Endothelial cell of umbilical vein (primary cell): ENCODE data around the gene C22orf23. TPM values are rescaled to one million over a fixed set of nuclear protein-coding genes. Genes with fewer than 3 reads are reported as not detected.

Source experiments
- BruUV-seq: library from RNA; stranded (reverse); fragments of 400-500 nt; replicated peaks from 2 replicates; lab custom pipeline; 2021; lab: Mats Ljungman, UMichigan
- CTCF ChIA-PET: fragments of 300-600, 350-600 bp; sonication (Branson Sonifier 250); formaldehyde crosslinking; loops from one replicate; lab custom pipeline; 2021; ENCODE audit warnings: antibody characterized with exemption, inconsistent platforms; lab: Charles Lee
- POLR2A ChIA-PET: fragments of 300-600, 350-600 bp; sonication (Branson Sonifier 250); formaldehyde crosslinking; loops from one replicate; lab custom pipeline; 2021; ENCODE audit warnings: antibody characterized with exemption, inconsistent platforms; lab: Charles Lee
- DNase-seq: peaks from one replicate; pipeline ENCODE4 v3.0.0-alpha.2; 2011; ENCODE audit warnings: low read depth, low spot score
- FAIRE-seq: peaks from 2 replicates; lab custom pipeline; 2011; peaks lifted over from hg19 to GRCh38; lab: Jason Lieb, UNC
- H2AFZ ChIP-seq: 2 replicates; pipeline ENCODE4 v1.6.0; 2012; ENCODE audit warnings: low read depth, low read length, control low read depth, inconsistent platforms
- H3K27ac ChIP-seq: 2 replicates; pipeline ENCODE4 v1.5.1; 2011; ENCODE audit warnings: low read depth, mild to moderate bottlenecking, control low read depth, low read length, moderate library complexity; ENCODE audit not compliant: insufficient read depth
- H3K27me3 ChIP-seq, 2 experiments: 2 replicates each; pipeline versions ENCODE4 v1.6.0 to v1.6.1; 2011; ENCODE audit warnings: low read length in 2 of 2, mixed read lengths in 1 of 2; ENCODE audit not compliant: control insufficient read depth in 2 of 2, insufficient read depth in 2 of 2
- H3K36me3 ChIP-seq, 2 experiments: 2 replicates in 1 of 2; 3 replicates in 1 of 2; pipeline ENCODE4 v1.5.1; 2011; ENCODE audit warnings: low read length in 2 of 2, mild to moderate bottlenecking in 1 of 2, moderate library complexity in 1 of 2; ENCODE audit not compliant: control insufficient read depth in 2 of 2, insufficient read depth in 2 of 2; ENCODE audit errors: extremely low read depth in 1 of 2
- H3K4me1 ChIP-seq: 3 replicates; pipeline ENCODE4 v1.5.1; 2011; ENCODE audit warnings: mild to moderate bottlenecking, low read length; ENCODE audit not compliant: control insufficient read depth, insufficient read depth; ENCODE audit errors: extremely low read depth
- H3K4me2 ChIP-seq: 2 replicates; pipeline ENCODE4 v1.6.1; 2011; ENCODE audit warnings: low read length, control low read depth, mixed read lengths; ENCODE audit not compliant: insufficient read depth
- H3K4me3 ChIP-seq, 3 experiments: fragments of 200-600 bp in 1 of 3; sonication (generic), shearing (Covaris generic) in 1 of 3; replicated peaks in 1 of 3; 2 replicates each; pipeline ENCODE4 v1.5.1; 2011 to 2016; ENCODE audit warnings: control low read depth in 3 of 3, low read length in 3 of 3, mild to moderate bottlenecking in 2 of 3, inconsistent platforms in 1 of 3, low read depth in 1 of 3, moderate library complexity in 1 of 3; ENCODE audit not compliant: insufficient read depth in 1 of 3
- H3K79me2 ChIP-seq: 2 replicates; pipeline ENCODE4 v1.6.0; 2012; ENCODE audit warnings: low read length, inconsistent platforms; ENCODE audit not compliant: control insufficient read depth, insufficient read depth
- H3K9ac ChIP-seq: replicated peaks from 2 replicates; pipeline ENCODE3; 2011; ENCODE audit warnings: low read length, control low read depth; ENCODE audit not compliant: insufficient read depth; ENCODE audit errors: extremely low read depth
- H3K9me1 ChIP-seq: replicated peaks from 3 replicates; pipeline ENCODE4 v1.6.0; 2011; ENCODE audit warnings: mild to moderate bottlenecking, low read length; ENCODE audit not compliant: control insufficient read depth, insufficient read depth; ENCODE audit errors: extremely low read depth
- H3K9me3 ChIP-seq: replicated peaks from 2 replicates; pipeline ENCODE4 v1.5.1; 2012; ENCODE audit warnings: low read length, inconsistent platforms; ENCODE audit not compliant: control insufficient read depth, insufficient read depth
- H4K20me1 ChIP-seq: replicated peaks from 2 replicates; pipeline ENCODE3; 2011; ENCODE audit warnings: mild to moderate bottlenecking, low read length; ENCODE audit not compliant: control insufficient read depth, insufficient read depth; ENCODE audit errors: extremely low read depth
- CTCF ChIP-seq, 2 donors: IDR thresholded peaks; 1 replicate in 1 of 2; 2 replicates in 1 of 2; pipeline ENCODE4 v1.5.1; 2011; ENCODE audit warnings: low read length in 2 of 2, mild to moderate bottlenecking in 2 of 2, moderate library complexity in 2 of 2, control low read depth in 1 of 2, inconsistent platforms in 1 of 2, low read depth in 1 of 2; ENCODE audit not compliant: insufficient read depth in 1 of 2; ENCODE audit errors: extremely low read depth in 1 of 2
- EZH2 ChIP-seq: IDR thresholded peaks from 2 replicates; pipeline ENCODE4 v1.6.1; 2012; ENCODE audit warnings: borderline replicate concordance, low read depth, mild to moderate bottlenecking, moderate library complexity, low read length, inconsistent platforms; ENCODE audit not compliant: severe bottlenecking
- FOS ChIP-seq: IDR thresholded peaks from 2 replicates; pipeline ENCODE4 v1.6.1; 2011; ENCODE audit warnings: mild to moderate bottlenecking, low read length, moderate library complexity, borderline replicate concordance; ENCODE audit not compliant: insufficient read depth
- GATA2 ChIP-seq: IDR thresholded peaks from 2 replicates; pipeline ENCODE4 v1.7.0; 2011; ENCODE audit warnings: low read depth, mild to moderate bottlenecking, moderate library complexity, mixed read lengths, low read length; ENCODE audit not compliant: insufficient read length, insufficient read depth
- JUN ChIP-seq: IDR thresholded peaks from 2 replicates; pipeline ENCODE4 v1.6.1; 2011; ENCODE audit warnings: borderline replicate concordance, low read depth; ENCODE audit not compliant: insufficient read length, insufficient read depth
- MAX ChIP-seq: IDR thresholded peaks from 2 replicates; pipeline ENCODE4 v1.6.1; 2011; ENCODE audit not compliant: insufficient read depth, insufficient read length
- MYC ChIP-seq: IDR thresholded peaks from one replicate; pipeline ENCODE4 v1.6.1; 2011; ENCODE audit warnings: mild to moderate bottlenecking, low read depth, low read length
- POLR2A ChIP-seq: IDR thresholded peaks from 2 replicates; pipeline ENCODE4 v1.6.1; 2012; ENCODE audit warnings: low read depth, mild to moderate bottlenecking, control low read depth, low read length
- POLR2AphosphoS5 ChIP-seq: IDR thresholded peaks from 2 replicates; pipeline ENCODE4 v1.6.1; 2012; ENCODE audit warnings: low read depth, mild to moderate bottlenecking, control low read depth, low read length, moderate library complexity; ENCODE audit not compliant: insufficient read depth
- dilution Hi-C: fragments of 300-500 bp; cut with MboI; formaldehyde crosslinking; loops from one replicate; pipeline ENCODE4 v1.15.0; 2019; ENCODE audit warnings: low sequenced_read_pairs; ENCODE audit not compliant: extremely low pct_ligation_motif_present
- intact Hi-C: fragments of 100-400 bp; cut with micrococcal nuclease; formaldehyde crosslinking; loops from one replicate; pipeline ENCODE4 v1.10.0; 2022
- polyA plus RNA-seq, 4 experiments: library from polyadenylated mRNA; depleted of rRNA in 3 of 4; stranded (reverse) in 3 of 4; unstranded in 1 of 4; fragments of >200 nt; gene quantifications; 2 replicates each; pipeline versions ENCODE4 v1.2.1 to v1.2.3, GENCODE V29; 2011 to 2012; ENCODE audit warnings: missing spikeins in 1 of 4
- total RNA-seq: library from RNA; stranded (reverse); gene quantifications from 2 replicates; pipeline ENCODE4 v1.2.3, GENCODE V29; 2021

C22orf23 gene
- total and polyA plus RNA-seq, 2 donors (not counting 3 experiments of a cell fraction or from before 2014, with no cell fraction given): 0.23 to 0.44 TPM

GRCh38 chr22:37926771-37927636 is 26.4 kb downstream of the C22orf23 start:
- Histone ChIP-seq H3K27me3 (no peaks in the 10 kb centered on the region), H3K4me1 (peaks cover 15% of the 10 kb centered on the region), H4K20me1 (no peaks in the 10 kb centered on the region), H3K4me3 (no peak overlapping the region), H2AFZ (no peak overlapping the region), H3K36me3 (peaks cover 5 to 33% of the 10 kb centered on the region in 2 experiments), H3K27ac (no peak overlapping the region), H3K9me1 (no peaks in the 10 kb centered on the region), H3K79me2 (no peaks in the 10 kb centered on the region), H3K4me2 (no peak overlapping the region), H3K9ac (no peak overlapping the region), H3K9me3 (no peaks in the 10 kb centered on the region)
- no TSS peak for BruUV-seq
- TF ChIP-seq JUN (no peak), MAX (no peak), POLR2A (no peak), FOS (no peak), MYC (no peak), CTCF (IDR thresholded peaks at IDR 0.05; ENCODE audit: extremely low read depth in 1 of 2, insufficient read depth in 1 of 2, low read depth in 1 of 2, low read length in 2 of 2) (no peak), EZH2 (no peak), POLR2AphosphoS5 (no peak), GATA2 (no peak)
- intact Hi-C loops (no loop called here), dilution Hi-C loops (no loop called here)
- POLR2A ChIA-PET: interaction anchor here (0.5 kb wide), 1 partner anchor 169 kb away, joined by 3 read pairs; no protein-coding TSS in a partner anchor
- no peak for FAIRE-seq
- CTCF ChIA-PET: no interaction called here
- no peak for DNase-seq
